ENCODE data around the gene SLC37A1.

DNA sequence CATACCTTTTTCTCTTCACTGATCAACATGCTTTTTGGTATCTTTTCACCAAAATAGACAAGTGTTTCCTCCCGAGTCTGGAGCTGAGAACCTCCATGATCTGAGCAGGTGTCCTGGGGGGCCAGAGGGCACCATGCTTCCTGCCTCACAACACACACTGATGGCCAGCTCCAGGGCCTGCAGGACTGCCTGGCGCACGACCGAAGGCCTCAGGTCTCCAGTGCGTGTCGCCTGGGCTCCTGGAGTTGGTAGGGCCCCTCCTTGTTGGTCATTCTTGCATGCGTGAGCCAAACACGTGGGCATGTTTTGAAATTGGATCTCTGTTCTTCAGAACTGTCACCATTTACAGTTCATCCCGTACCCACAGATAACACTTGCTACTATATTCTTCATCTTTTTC, 64.4 kb downstream of the SLC37A1 start:
- no peak for TF ChIP-seq POLR2AphosphoS5 (IDR thresholded peaks at IDR 0.05)
- TF ChIP-seq, protein P1, sequence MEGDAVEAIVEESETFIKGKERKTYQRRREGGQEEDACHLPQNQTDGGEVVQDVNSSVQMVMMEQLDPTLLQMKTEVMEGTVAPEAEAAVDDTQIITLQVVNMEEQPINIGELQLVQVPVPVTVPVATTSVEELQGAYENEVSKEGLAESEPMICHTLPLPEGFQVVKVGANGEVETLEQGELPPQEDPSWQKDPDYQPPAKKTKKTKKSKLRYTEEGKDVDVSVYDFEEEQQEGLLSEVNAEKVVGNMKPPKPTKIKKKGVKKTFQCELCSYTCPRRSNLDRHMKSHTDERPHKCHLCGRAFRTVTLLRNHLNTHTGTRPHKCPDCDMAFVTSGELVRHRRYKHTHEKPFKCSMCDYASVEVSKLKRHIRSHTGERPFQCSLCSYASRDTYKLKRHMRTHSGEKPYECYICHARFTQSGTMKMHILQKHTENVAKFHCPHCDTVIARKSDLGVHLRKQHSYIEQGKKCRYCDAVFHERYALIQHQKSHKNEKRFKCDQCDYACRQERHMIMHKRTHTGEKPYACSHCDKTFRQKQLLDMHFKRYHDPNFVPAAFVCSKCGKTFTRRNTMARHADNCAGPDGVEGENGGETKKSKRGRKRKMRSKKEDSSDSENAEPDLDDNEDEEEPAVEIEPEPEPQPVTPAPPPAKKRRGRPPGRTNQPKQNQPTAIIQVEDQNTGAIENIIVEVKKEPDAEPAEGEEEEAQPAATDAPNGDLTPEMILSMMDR (IDR thresholded peaks at IDR 0.05), result no peak
- no peak for TF ChIP-seq POLR2A (IDR thresholded peaks at IDR 0.05)
- TF ChIP-seq EP300 (IDR thresholded peaks at IDR 0.05), result no peak
